Subcutaneous adipose tissue (tissue), 4 donors: Measurements from ENCODE around the gene CCL25. TPM values are rescaled to one million over a fixed set of nuclear protein-coding genes. Genes with fewer than 3 reads are reported as not detected.

Experiments used
- CTCF ChIP-seq: fragments of 450-650 bp; IDR thresholded peaks from one replicate; pipeline ENCODE4 v1.5.1; 2016; ENCODE audit warnings: low read depth, mild to moderate bottlenecking, control low read depth, antibody characterized with exemption, moderate library complexity
- total RNA-seq, 4 donors: library from RNA; depleted of rRNA; stranded (reverse); fragments of >200 nt; gene quantifications; one replicate each; pipeline ENCODE4 v1.1.0, GENCODE V29; 2016

Gene CCL25, protein sequence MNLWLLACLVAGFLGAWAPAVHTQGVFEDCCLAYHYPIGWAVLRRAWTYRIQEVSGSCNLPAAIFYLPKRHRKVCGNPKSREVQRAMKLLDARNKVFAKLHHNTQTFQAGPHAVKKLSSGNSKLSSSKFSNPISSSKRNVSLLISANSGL
- not detected for total RNA-seq

GRCh38 chr19:8052464-8052859 is at the start of gene CCL25:
TSS of gene CCL25 (plus strand) at chr19:8052760. CDS start at chr19:8053050, 290 bp downstream.
- TF ChIP-seq CTCF, result no peak

DNA sequence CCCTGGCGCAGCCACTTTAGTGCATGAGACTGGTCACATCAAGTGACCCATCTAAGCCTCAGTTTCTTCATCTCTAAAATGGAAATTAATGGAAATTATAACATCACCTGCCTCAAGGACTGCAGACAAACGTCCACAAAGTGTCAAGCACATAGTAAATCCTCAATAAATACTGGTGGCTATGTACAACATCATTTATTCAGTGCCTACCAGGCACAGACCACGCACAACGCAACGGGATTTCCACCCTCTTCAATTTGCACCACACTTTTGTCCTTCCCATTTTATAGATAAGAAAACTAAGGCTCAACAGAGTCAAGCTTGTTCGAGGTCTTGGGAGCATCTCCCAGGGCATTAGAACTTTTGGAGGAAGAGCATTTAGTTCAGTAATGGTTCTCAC is 48.6 kb upstream of the CCL25 start:
- no peak for TF ChIP-seq CTCF

GRCh38 chr19:8004723-8005513 is 47.6 kb upstream of the CCL25 start:
- TF ChIP-seq CTCF, result no peak

GRCh38 chr19:8005534-8006256 is 46.9 kb upstream of the CCL25 start, which contains the start of gene ELAVL1:
TSS of gene ELAVL1 (minus strand) at chr19:8005641. CDS start at chr19:7991815, 13,826 bp downstream.
- no peak for TF ChIP-seq CTCF

DNA sequence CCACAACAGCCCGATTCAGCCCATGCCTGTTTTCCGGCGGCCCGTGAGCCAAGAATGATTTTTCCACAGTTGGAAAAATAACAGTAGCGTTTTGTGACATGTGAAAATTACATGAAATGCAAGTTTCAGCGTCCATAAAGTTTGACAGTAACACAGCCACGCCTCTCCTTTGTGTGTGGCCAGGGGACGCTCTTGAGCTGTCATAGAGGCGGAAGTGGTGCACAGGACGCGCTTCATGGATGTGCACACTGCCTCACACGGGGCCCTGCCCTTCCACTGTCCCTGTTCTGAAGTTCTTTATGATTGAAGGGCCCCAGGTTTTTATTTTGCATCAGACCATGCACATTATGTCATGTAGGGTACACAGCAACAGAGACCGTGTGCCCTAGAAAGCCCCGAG is 34.8 kb upstream of the CCL25 start:
- TF ChIP-seq CTCF, result no peak

- no peak for TF ChIP-seq CTCF
These were observed 31.9 kb upstream of the CCL25 start for GRCh38 chr19:8020681-8021080.

DNA sequence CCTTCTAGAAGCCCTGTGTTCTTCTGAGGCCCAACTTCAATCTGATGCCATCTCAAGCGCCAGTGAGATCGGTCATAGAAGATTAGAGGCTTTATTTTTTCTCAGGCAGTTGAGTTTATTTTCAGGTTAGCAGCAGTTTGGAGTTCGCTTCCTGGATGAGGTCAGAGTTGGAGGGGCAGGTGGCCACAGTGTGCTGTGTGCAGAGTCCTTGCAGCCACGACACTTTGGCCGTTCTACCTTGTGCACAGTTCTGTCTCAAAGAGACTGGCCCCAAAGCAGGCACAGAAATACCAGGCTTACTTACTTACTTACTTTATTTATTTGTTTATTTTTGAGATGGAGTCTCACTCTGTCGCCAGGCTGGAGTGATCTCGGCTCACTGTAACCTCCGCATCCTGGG is 31.2 kb upstream of the CCL25 start:
- no peak for TF ChIP-seq CTCF
